ENCODE results near the gene S1PR3.

Gene S1PR3

GRCh38 chr9:88995200-88995577, 3.9 kb downstream of the S1PR3 start:
- TF ChIP-seq CTCF (IDR thresholded peaks at IDR 0.05; ENCODE audit: control insufficient read depth, insufficient read depth, low read depth, low read length, missing control alignments), result no peak
- DNase-seq (ENCODE audit: low read depth), result no peak
- no peak overlapping the region for H3K4me3 ChIP-seq (ENCODE audit: control insufficient read depth, low read depth, low read length)

- H3K4me3 ChIP-seq (ENCODE audit: control insufficient read depth, low read depth, low read length), result no peak overlapping the region
- no peak for TF ChIP-seq CTCF (IDR thresholded peaks at IDR 0.05; ENCODE audit: control insufficient read depth, insufficient read depth, low read depth, low read length, missing control alignments)
- no peak for DNase-seq (ENCODE audit: low read depth)
Observed at GRCh38 chr9:88995627-88996026, 4.4 kb downstream of the S1PR3 start.

GRCh38 chr9:88996046-88996920, 5.0 kb downstream of the S1PR3 start:
- H3K4me3 ChIP-seq (ENCODE audit: control insufficient read depth, low read depth, low read length), result no peak overlapping the region
- no peak for DNase-seq (ENCODE audit: low read depth)
- TF ChIP-seq CTCF (IDR thresholded peaks at IDR 0.05; ENCODE audit: control insufficient read depth, insufficient read depth, low read depth, low read length, missing control alignments), result no peak

- no peak for DNase-seq (ENCODE audit: low read depth)
- H3K4me3 ChIP-seq (ENCODE audit: control insufficient read depth, low read depth, low read length), result no peak overlapping the region
- TF ChIP-seq CTCF (IDR thresholded peaks at IDR 0.05; ENCODE audit: control insufficient read depth, insufficient read depth, low read depth, low read length, missing control alignments), result no peak
Observed at GRCh38 chr9:88996921-88997235, 5.6 kb downstream of the S1PR3 start.

GRCh38 chr9:88997646-88998045, 6.4 kb downstream of the S1PR3 start:
- no peak for DNase-seq (ENCODE audit: low read depth)
- no peak overlapping the region for H3K4me3 ChIP-seq (ENCODE audit: control insufficient read depth, low read depth, low read length)
- TF ChIP-seq CTCF (IDR thresholded peaks at IDR 0.05; ENCODE audit: control insufficient read depth, insufficient read depth, low read depth, low read length, missing control alignments), result no peak

GRCh38 chr9:88998503-88998902, 7.2 kb downstream of the S1PR3 start:
- DNase-seq (ENCODE audit: low read depth), result no peak
- no peak for TF ChIP-seq CTCF (IDR thresholded peaks at IDR 0.05; ENCODE audit: control insufficient read depth, insufficient read depth, low read depth, low read length, missing control alignments)
- no peak overlapping the region for H3K4me3 ChIP-seq (ENCODE audit: control insufficient read depth, low read depth, low read length)
